ENCODE results near the gene KSR2.
"Not testable (repeated sequence)": the region's sequence is repeated elsewhere in the genome, so short reads cannot be mapped to it uniquely, and the experiment has no call there.

The KSR2 gene

GRCh38 chr12:117818400-117818799 is 150.4 kb downstream of the KSR2 start:
- no peak for DNase-seq

- no peak for DNase-seq
Measured at GRCh38 chr12:117809509-117809908, 159.3 kb downstream of the KSR2 start.

- no peak for DNase-seq
Measured at GRCh38 chr12:117807946-117808345, 160.8 kb downstream of the KSR2 start.

GRCh38 chr12:117807355-117807754 is 161.4 kb downstream of the KSR2 start:
- DNase-seq = no peak

- DNase-seq = no peak
Measured at GRCh38 chr12:117805865-117806264, 162.9 kb downstream of the KSR2 start.

GRCh38 chr12:117803001-117803400 is 165.8 kb downstream of the KSR2 start:
- DNase-seq = no peak

GRCh38 chr12:117800711-117801110 is 168.1 kb downstream of the KSR2 start:
- not testable (repeated sequence) for DNase-seq

GRCh38 chr12:117797202-117797601 is 171.6 kb downstream of the KSR2 start:
- no peak for DNase-seq

GRCh38 chr12:117792877-117793424 is 175.8 kb downstream of the KSR2 start:
- no peak for DNase-seq

- no peak for DNase-seq
Measured at GRCh38 chr12:117792471-117792870, 176.3 kb downstream of the KSR2 start.

GRCh38 chr12:117790948-117791347 is 177.8 kb downstream of the KSR2 start:
- DNase-seq = no peak

GRCh38 chr12:117790198-117790597 is 178.6 kb downstream of the KSR2 start:
- DNase-seq = no peak

- no peak for DNase-seq
Measured at GRCh38 chr12:117789195-117789912, 179.4 kb downstream of the KSR2 start.

GRCh38 chr12:117778656-117779055 is 190.1 kb downstream of the KSR2 start:
- DNase-seq = no peak

GRCh38 chr12:117774941-117775775 is 193.6 kb downstream of the KSR2 start:
- DNase-seq = no peak

GRCh38 chr12:117768860-117769259 is 199.9 kb downstream of the KSR2 start:
- no peak for DNase-seq

GRCh38 chr12:117766008-117766407 is 202.8 kb downstream of the KSR2 start:
- no peak for DNase-seq

- no peak for DNase-seq
Measured at GRCh38 chr12:117762143-117762542, 206.6 kb downstream of the KSR2 start.

GRCh38 chr12:117761528-117762100 is 207.2 kb downstream of the KSR2 start:
- no peak for DNase-seq

- no peak for DNase-seq
Measured at GRCh38 chr12:117760990-117761389, 207.8 kb downstream of the KSR2 start.

GRCh38 chr12:117750657-117751056 is 218.1 kb downstream of the KSR2 start:
- DNase-seq = no peak

GRCh38 chr12:117749431-117749830 is 219.4 kb downstream of the KSR2 start:
- DNase-seq = no peak

- not testable (repeated sequence) for DNase-seq
Measured at GRCh38 chr12:117746358-117746757, 222.4 kb downstream of the KSR2 start.

- DNase-seq = no peak
Measured at GRCh38 chr12:117744418-117744817, 224.4 kb downstream of the KSR2 start.
